Spleen (tissue), 11 donors: ENCODE data around the gene WDR90. TPM values are rescaled to one million over a fixed set of nuclear protein-coding genes. Genes with fewer than 3 reads are reported as not detected.

Source experiments
- DNase-seq: peaks from one replicate; pipeline ENCODE4 v3.0.0-alpha.2; 2020
- H3K27ac ChIP-seq, 8 donors: fragments of 200-600 bp; sonication (generic) in 7 of 8; 1 replicate in 4 of 8; 2 replicates in 4 of 8; pipeline versions ENCODE4 v1.5.0 to v1.8.0; 2016 to 2021; ENCODE audit warnings: inconsistent platforms in 4 of 8, mild to moderate bottlenecking in 4 of 8, moderate library complexity in 1 of 8
- H3K27me3 ChIP-seq, 7 donors: fragments of 200-600 bp; sonication (generic) in 6 of 7; replicated peaks in 1 of 7; 1 replicate in 4 of 7; 2 replicates in 3 of 7; pipeline versions ENCODE4 v1.5.0 to v1.8.0; 2016 to 2021; ENCODE audit warnings: inconsistent platforms in 3 of 7, mild to moderate bottlenecking in 1 of 7
- H3K36me3 ChIP-seq, 6 donors: fragments of 200-600 bp; sonication (generic) in 5 of 6; 1 replicate in 4 of 6; 2 replicates in 2 of 6; pipeline versions ENCODE4 v1.5.0 to v1.8.0; 2016 to 2021; ENCODE audit warnings: inconsistent platforms in 2 of 6
- H3K4me1 ChIP-seq, 6 donors: fragments of 200-600 bp; sonication (generic) in 5 of 6; 1 replicate in 3 of 6; 2 replicates in 3 of 6; pipeline versions ENCODE4 v1.5.0 to v1.8.0; 2016 to 2021; ENCODE audit warnings: inconsistent platforms in 3 of 6
- H3K4me3 ChIP-seq, 8 donors: fragments of 200-600 bp; sonication (generic) in 7 of 8; 1 replicate in 4 of 8; 2 replicates in 4 of 8; pipeline versions ENCODE4 v1.5.0 to v1.8.0; 2016 to 2021; ENCODE audit warnings: inconsistent platforms in 4 of 8, mild to moderate bottlenecking in 4 of 8, moderate library complexity in 2 of 8
- H3K9me3 ChIP-seq, 8 donors: fragments of 200-600 bp; sonication (generic) in 7 of 8; 1 replicate in 4 of 8; 2 replicates in 4 of 8; pipeline versions ENCODE4 v1.5.0 to v1.8.0; 2016 to 2021; ENCODE audit warnings: inconsistent platforms in 4 of 8
- POLR2A ChIP-seq, 3 donors: fragments of 450-650 bp; IDR thresholded peaks; one replicate each; pipeline ENCODE4 v1.5.1; 2017; ENCODE audit warnings: antibody characterized with exemption in 3 of 3, mild to moderate bottlenecking in 1 of 3
- POLR2AphosphoS5 ChIP-seq, 3 donors: sonication (generic); formaldehyde crosslinking; IDR thresholded peaks; one replicate each; pipeline ENCODE4 v1.5.1; 2017; ENCODE audit warnings: antibody characterized with exemption in 3 of 3
- WGBS, 5 donors: extraction: QIAGEN DNeasy Blood & Tissue Kit in 3 of 5; methylation state at CpG; one replicate each; pipeline versions ENCODE4 v1.1.5 to v1.1.7; 2013 to 2018; 5-methylcytosine and 5-hydroxymethylcytosine counted together
- intact Hi-C: fragments of 100-400 bp; cut with DNase I; formaldehyde crosslinking; loops from one replicate; pipeline ENCODE4 v1.15.0; 2023; ENCODE audit warnings: low total_unique reads
- polyA plus RNA-seq, 3 donors: library from polyadenylated mRNA; stranded (reverse); fragments of 200-250 nt; gene quantifications; one replicate each; pipeline ENCODE4 v1.2.1, GENCODE V29; 2013
- total RNA-seq, 7 donors: library from RNA; depleted of rRNA in 3 of 7; stranded (reverse); fragments of >200 nt in 3 of 7; fragmentation: NEBNext Ultra II Directional in 4 of 7; extraction: Animal tissue kit (Norgen Biotek cat#: 25700) in 4 of 7; gene quantifications; one replicate each; pipeline versions ENCODE4 v1.1.0 to v1.2.1, GENCODE V29; 2016 to 2021
- TF ChIP-seq, protein P1 (sequence below), 11 experiments: fragments of 200-600 bp in 7 of 11; fragments of 450-650 bp in 4 of 11; sonication (generic) in 4 of 11; IDR thresholded peaks in 8 of 11; conservative IDR thresholded peaks in 3 of 11; 1 replicate in 7 of 11; 2 replicates in 4 of 11; pipeline versions ENCODE4 v1.4.0 to v1.8.0; 2016 to 2021; ENCODE audit warnings: antibody characterized with exemption in 11 of 11, inconsistent platforms in 4 of 11, mild to moderate bottlenecking in 1 of 11
- donor health status: healthy with polysubstance abuse.
- donor health status: DM: no; HTN: no; CAD: no; lungs with moderate emphysema.
- donor health status: DM: no; HTN: no; CAD: no.
- donor health status: Bipolar disorder and iron deficiency.
- donor health status: healthy.
- donor health status: DM: no; HTN: no; CAD: no.
- donor health status: DM: yes; HTN: yes; CAD: no.

The WDR90 gene
- total and polyA plus RNA-seq, 10 donors: 7.9 to 30.2 (median 19.4) TPM

DNA sequence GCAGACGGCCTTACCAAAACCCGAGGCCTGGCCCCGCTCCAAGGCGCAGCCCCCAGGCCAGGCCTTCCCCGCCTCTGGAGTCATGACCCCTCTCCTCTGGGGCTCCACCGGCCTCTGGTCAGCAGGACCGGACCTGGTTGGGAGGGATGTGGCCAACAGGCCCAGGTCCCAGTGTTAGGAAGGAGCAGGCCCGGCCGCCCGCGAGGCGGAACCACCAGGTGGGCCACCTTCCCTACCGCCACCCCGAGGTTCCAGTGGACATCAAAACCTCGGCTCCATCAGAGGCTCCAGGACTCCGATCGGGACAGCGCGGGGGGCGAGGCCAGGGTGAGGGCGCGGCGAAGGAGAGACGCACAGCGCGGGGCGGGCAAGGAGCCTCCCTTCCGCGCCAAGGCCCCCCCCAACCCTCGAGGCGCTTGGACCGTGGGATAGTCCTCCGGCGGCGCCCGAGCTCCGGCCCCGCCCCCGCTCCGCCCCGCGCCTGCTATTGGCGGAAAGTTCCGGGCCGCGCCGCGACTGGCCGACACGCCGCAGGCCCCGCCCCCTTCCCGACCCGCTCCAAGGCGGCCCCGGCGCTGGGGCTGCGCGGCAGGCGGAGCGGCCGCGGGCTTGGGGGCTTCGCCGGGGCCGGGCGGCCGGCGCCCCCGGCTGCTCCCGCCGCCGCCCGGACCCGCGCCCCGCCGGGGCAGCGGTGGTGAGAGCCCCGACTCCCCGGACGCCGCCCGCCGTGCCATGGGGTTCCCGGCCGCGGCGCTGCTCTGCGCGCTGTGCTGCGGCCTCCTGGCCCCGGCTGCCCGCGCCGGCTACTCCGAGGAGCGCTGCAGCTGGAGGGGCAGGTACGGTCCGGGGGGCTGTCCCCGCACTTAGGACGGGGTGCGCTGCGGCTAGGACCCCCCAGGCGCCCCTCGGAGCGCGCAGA is 65.7 kb downstream of the WDR90 start, which contains the start of gene METRN:
TSS of gene METRN (plus strand) at position 561 of the 919 bp plus-strand sequence. CDS start at position 733, 172 bp downstream.
- Histone ChIP-seq H3K4me1 (peaks cover 9 to 67% (median 39%) of the 10 kb centered on the region in 6 donors), H3K9me3 (no peaks in the 10 kb centered on the region), H3K36me3 (peaks cover 0 to 5% (median 0%) of the 10 kb centered on the region in 6 donors), H3K27ac (peak within 1 kb of the TSS in 3 of 8 donors; percentile 32 to 59 (median 55)), H3K4me3 (peak within 1 kb of the TSS; percentile 67 to 93 (median 71)), H3K27me3 (peaks cover 8 to 81% (median 29%) of the 10 kb centered on the region in 7 donors)
- TF ChIP-seq, protein P1, sequence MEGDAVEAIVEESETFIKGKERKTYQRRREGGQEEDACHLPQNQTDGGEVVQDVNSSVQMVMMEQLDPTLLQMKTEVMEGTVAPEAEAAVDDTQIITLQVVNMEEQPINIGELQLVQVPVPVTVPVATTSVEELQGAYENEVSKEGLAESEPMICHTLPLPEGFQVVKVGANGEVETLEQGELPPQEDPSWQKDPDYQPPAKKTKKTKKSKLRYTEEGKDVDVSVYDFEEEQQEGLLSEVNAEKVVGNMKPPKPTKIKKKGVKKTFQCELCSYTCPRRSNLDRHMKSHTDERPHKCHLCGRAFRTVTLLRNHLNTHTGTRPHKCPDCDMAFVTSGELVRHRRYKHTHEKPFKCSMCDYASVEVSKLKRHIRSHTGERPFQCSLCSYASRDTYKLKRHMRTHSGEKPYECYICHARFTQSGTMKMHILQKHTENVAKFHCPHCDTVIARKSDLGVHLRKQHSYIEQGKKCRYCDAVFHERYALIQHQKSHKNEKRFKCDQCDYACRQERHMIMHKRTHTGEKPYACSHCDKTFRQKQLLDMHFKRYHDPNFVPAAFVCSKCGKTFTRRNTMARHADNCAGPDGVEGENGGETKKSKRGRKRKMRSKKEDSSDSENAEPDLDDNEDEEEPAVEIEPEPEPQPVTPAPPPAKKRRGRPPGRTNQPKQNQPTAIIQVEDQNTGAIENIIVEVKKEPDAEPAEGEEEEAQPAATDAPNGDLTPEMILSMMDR (IDR thresholded peaks at IDR 0.05 in 8 of 11, conservative IDR thresholded peaks at IDR 0.05 in 3 of 11): peak in 1 of 11 experiments; percentile 6
- TF ChIP-seq POLR2AphosphoS5 (IDR thresholded peaks at IDR 0.05) (peak; percentile 4 to 54 (median 45)), POLR2A (IDR thresholded peaks at IDR 0.05) (no peak)
- intact Hi-C loops: loop anchor here (5.0 kb wide), 1 partner anchor 72 kb away; the partner anchor contains the start of genes CHTF18 and RPUSD1
- peak; percentile 95 for DNase-seq
- WGBS, 5 donors: 5 to 71% (median 10%) methylated on average over 4 to 108 of the region's 108 CpGs

DNA sequence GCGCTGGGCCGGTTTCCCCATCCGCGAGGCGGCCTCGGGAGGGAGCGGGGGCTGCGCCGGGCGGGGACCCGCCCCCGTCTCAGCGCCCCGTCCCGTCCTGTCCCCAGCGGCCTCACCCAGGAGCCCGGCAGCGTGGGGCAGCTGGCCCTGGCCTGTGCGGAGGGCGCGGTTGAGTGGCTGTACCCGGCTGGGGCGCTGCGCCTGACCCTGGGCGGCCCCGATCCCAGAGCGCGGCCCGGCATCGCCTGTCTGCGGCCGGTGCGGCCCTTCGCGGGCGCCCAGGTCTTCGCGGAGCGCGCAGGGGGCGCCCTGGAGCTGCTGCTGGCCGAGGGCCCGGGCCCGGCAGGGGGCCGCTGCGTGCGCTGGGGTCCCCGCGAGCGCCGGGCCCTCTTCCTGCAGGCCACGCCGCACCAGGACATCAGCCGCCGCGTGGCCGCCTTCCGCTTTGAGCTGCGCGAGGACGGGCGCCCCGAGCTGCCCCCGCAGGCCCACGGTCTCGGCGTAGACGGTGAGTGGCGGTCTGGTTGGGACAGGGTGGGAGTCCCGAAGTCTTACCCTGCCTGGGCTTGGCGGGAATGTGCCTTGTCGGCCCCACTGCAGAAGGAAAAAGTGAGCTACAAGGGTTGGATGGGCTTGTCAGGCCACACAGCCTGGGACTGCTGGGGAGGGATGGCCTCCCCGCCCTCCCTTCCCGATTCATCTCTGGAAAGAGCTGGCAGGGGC is 66.5 kb downstream of the WDR90 start:
- WGBS, 5 donors: 3 to 6% (median 4%) methylated on average over 15 to 74 of the region's 74 CpGs
- intact Hi-C loops: no loop called here

DNA sequence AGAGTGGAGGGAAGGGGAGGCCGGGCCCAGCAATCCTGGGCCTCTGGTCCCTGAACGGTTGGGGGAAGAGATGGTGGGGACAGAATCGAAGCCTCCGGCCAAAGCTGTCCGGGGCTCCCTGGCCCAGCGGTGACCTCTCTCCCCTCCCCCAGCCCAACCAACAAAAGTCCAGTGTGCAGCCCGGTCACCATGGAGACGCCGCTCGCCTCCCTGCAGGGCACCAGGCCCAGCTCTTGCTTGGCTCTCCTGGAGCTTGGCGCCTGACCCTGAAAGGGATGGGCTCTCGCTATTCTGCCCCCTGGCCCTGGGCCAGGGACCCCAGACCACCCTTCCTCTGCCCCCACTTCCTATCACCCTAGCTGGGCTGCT is 67.0 kb downstream of the WDR90 start:
- intact Hi-C loops: no loop called here
- Histone ChIP-seq H3K36me3 (peaks cover 0 to 5% (median 0%) of the 10 kb centered on the region in 6 donors), H3K9me3 (no peaks in the 10 kb centered on the region), H3K4me1 (peaks cover 14 to 76% (median 50%) of the 10 kb centered on the region in 6 donors), H3K27me3 (peaks cover 0 to 67% (median 16%) of the 10 kb centered on the region in 7 donors), H3K27ac (no peak overlapping the region), H3K4me3 (peak overlapping the region in 7 of 8 donors; percentile 67 to 93 (median 72))
- 28 to 63% (median 32%) methylated on average over 8 to 12 of the region's 12 CpGs for WGBS, 5 donors
- no peak for DNase-seq
- TF ChIP-seq, protein P1 (IDR thresholded peaks at IDR 0.05 in 8 of 11, conservative IDR thresholded peaks at IDR 0.05 in 3 of 11): no peak
- TF ChIP-seq POLR2AphosphoS5 (IDR thresholded peaks at IDR 0.05) (no peak), POLR2A (IDR thresholded peaks at IDR 0.05) (no peak)

More for the DNA sequence above, 66.5 kb downstream of the WDR90 start:
- no peak for DNase-seq
- Histone ChIP-seq H3K27ac (peak overlapping the region in 3 of 8 donors; percentile 32 to 59 (median 55)), H3K27me3 (peaks cover 3 to 73% (median 22%) of the 10 kb centered on the region in 7 donors), H3K9me3 (no peaks in the 10 kb centered on the region), H3K4me1 (peaks cover 14 to 76% (median 47%) of the 10 kb centered on the region in 6 donors), H3K4me3 (peak overlapping the region; percentile 67 to 93 (median 71)), H3K36me3 (peaks cover 0 to 5% (median 0%) of the 10 kb centered on the region in 6 donors)
- TF ChIP-seq POLR2AphosphoS5 (IDR thresholded peaks at IDR 0.05): peak in 1 of 3 donors; percentile 5
- no peak for TF ChIP-seq POLR2A (IDR thresholded peaks at IDR 0.05)
- TF ChIP-seq, protein P1 (IDR thresholded peaks at IDR 0.05 in 8 of 11, conservative IDR thresholded peaks at IDR 0.05 in 3 of 11): peak in 2 of 11 experiments; percentile 13 to 32
